WTC11 (cell line): ENCODE results near the gene MYMX. TPM values are rescaled to one million over a fixed set of nuclear protein-coding genes. Genes with fewer than 3 reads are reported as not detected.
A peak's percentile ranks its signal among the peaks of the same experiment; 100 is the strongest.

ENCODE experiments used
- ATAC-seq: fragments of 200-7000 bp; cut with Tn5 transposase; 2 replicates; pipeline ENCODE4 v1.10.0; 2021; ENCODE audit warnings: mild to moderate bottlenecking, moderate library complexity
- CTCF ChIA-PET: fragments of 300-600 bp; sonication (Branson Sonifier 250); formaldehyde crosslinking; loops from one replicate; lab custom pipeline; 2021; ENCODE audit warnings: antibody characterized with exemption; lab: Charles Lee
- POLR2A ChIA-PET: fragments of 350-600 bp; sonication (Branson Sonifier 250); formaldehyde crosslinking; loops from one replicate; lab custom pipeline; 2021; ENCODE audit warnings: antibody characterized with exemption; lab: Charles Lee
- DNase-seq: peaks from one replicate; pipeline ENCODE4 v3.0.0; 2021; ENCODE audit warnings: low spot score
- H3K27ac Mint-ChIP-seq: 2 replicates; pipeline ENCODE4 v1.8.0; 2021; ENCODE audit warnings: mixed read lengths
- H3K27me3 Mint-ChIP-seq: 2 replicates; pipeline ENCODE4 v1.8.0; 2021; ENCODE audit warnings: low read depth, mild to moderate bottlenecking, moderate library complexity, mixed read lengths
- H3K36me3 Mint-ChIP-seq: 2 replicates; pipeline ENCODE4 v1.8.0; 2021; ENCODE audit warnings: mixed read lengths
- H3K4me1 Mint-ChIP-seq: 2 replicates; pipeline ENCODE4 v1.8.0; 2022; ENCODE audit warnings: mixed read lengths
- H3K4me3 Mint-ChIP-seq: 2 replicates; pipeline ENCODE4 v1.8.0; 2021; ENCODE audit warnings: mild to moderate bottlenecking, moderate library complexity, mixed read lengths
- H3K9me3 Mint-ChIP-seq: 2 replicates; pipeline ENCODE4 v1.8.0; 2021; ENCODE audit warnings: mixed read lengths
- CREB1 ChIP-seq: sonication (generic); formaldehyde crosslinking; IDR thresholded peaks from 2 replicates; pipeline ENCODE4 v1.8.0; 2023; ENCODE audit warnings: mild to moderate bottlenecking, missing genetic modification reagents
- ETV6 ChIP-seq: sonication (generic); formaldehyde crosslinking; IDR thresholded peaks from 2 replicates; pipeline ENCODE4 v1.8.1; 2022; ENCODE audit warnings: mild to moderate bottlenecking, missing genetic modification reagents
- FOXJ3 ChIP-seq: sonication (generic); formaldehyde crosslinking; IDR thresholded peaks from 2 replicates; pipeline ENCODE4 v1.9.0; 2021; ENCODE audit warnings: missing genetic modification reagents, mild to moderate bottlenecking, borderline replicate concordance
- FOXK1 ChIP-seq: sonication (generic); formaldehyde crosslinking; IDR thresholded peaks from 2 replicates; pipeline ENCODE4 v1.8.0; 2022; ENCODE audit warnings: mild to moderate bottlenecking, moderate library complexity, missing genetic modification reagents
- FOXP1 ChIP-seq: sonication (generic); formaldehyde crosslinking; IDR thresholded peaks from 2 replicates; pipeline ENCODE4 v1.8.0; 2022; ENCODE audit warnings: missing genetic modification reagents, mild to moderate bottlenecking, moderate library complexity, borderline replicate concordance
- GTF2I ChIP-seq: fragments of 250-450 bp; sonication (Bioruptor Pico); conservative IDR thresholded peaks from 2 replicates; pipeline ENCODE4 v1.4.0; 2021; ENCODE audit warnings: mild to moderate bottlenecking
- IRF2 ChIP-seq: sonication (generic); formaldehyde crosslinking; IDR thresholded peaks from 2 replicates; pipeline ENCODE4 v1.8.0; 2022; ENCODE audit warnings: low read depth, missing genetic modification reagents, borderline replicate concordance
- TEAD4 ChIP-seq: sonication (generic); formaldehyde crosslinking; IDR thresholded peaks from 2 replicates; pipeline ENCODE4 v1.8.0; 2022; ENCODE audit warnings: mild to moderate bottlenecking, missing genetic modification reagents
- ZBTB21 ChIP-seq: sonication (generic); formaldehyde crosslinking; IDR thresholded peaks from 2 replicates; pipeline ENCODE4 v1.8.1; 2023; ENCODE audit warnings: mild to moderate bottlenecking, missing genetic modification reagents, borderline replicate concordance
- ZNF317 ChIP-seq: sonication (generic); formaldehyde crosslinking; IDR thresholded peaks from 2 replicates; pipeline ENCODE4 v1.8.1; 2023; ENCODE audit warnings: low read depth, mild to moderate bottlenecking, moderate library complexity, missing genetic modification reagents, borderline replicate concordance
- ZNF423 ChIP-seq: fragments of 250-450 bp; sonication (Bioruptor Pico); IDR thresholded peaks from 2 replicates; pipeline ENCODE4 v2.1.2; 2022; ENCODE audit warnings: mild to moderate bottlenecking, moderate library complexity
- total RNA-seq: library from RNA; stranded (reverse); gene quantifications from 3 replicates; pipeline ENCODE4 v1.2.3, GENCODE V29; 2021
- TF ChIP-seq, protein P1 (sequence below): sonication (generic); formaldehyde crosslinking; IDR thresholded peaks from 2 replicates; pipeline ENCODE4 v1.8.1; 2022; ENCODE audit warnings: low read depth, mild to moderate bottlenecking, moderate library complexity, missing genetic modification reagents, borderline replicate concordance
- TF ChIP-seq, protein P2 (sequence below): fragments of 250-450 bp; sonication (Bioruptor Pico); IDR thresholded peaks from 2 replicates; pipeline ENCODE4 v1.8.0; 2021; ENCODE audit warnings: mild to moderate bottlenecking
- TF ChIP-seq, protein P3 (sequence below): sonication (generic); formaldehyde crosslinking; IDR thresholded peaks from 2 replicates; pipeline ENCODE4 v1.8.0; 2022; ENCODE audit warnings: mild to moderate bottlenecking, missing genetic modification reagents
- TF ChIP-seq, protein P4 (sequence below): sonication (generic); formaldehyde crosslinking; IDR thresholded peaks from 2 replicates; pipeline ENCODE4 v1.8.1; 2022; ENCODE audit warnings: mild to moderate bottlenecking, moderate library complexity, missing genetic modification reagents
- TF ChIP-seq, protein P5 (sequence below): fragments of 250-450 bp; sonication (Bioruptor Pico); conservative IDR thresholded peaks from 2 replicates; pipeline ENCODE4 v1.9.0; 2021; ENCODE audit warnings: mild to moderate bottlenecking
- TF ChIP-seq, protein P6 (sequence below): sonication (generic); formaldehyde crosslinking; IDR thresholded peaks from 2 replicates; pipeline ENCODE4 v1.8.1; 2023; ENCODE audit warnings: mild to moderate bottlenecking, missing genetic modification reagents, moderate library complexity
- TF ChIP-seq, protein P7 (sequence below): sonication (generic); formaldehyde crosslinking; IDR thresholded peaks from 2 replicates; pipeline ENCODE4 v1.8.0; 2023; ENCODE audit warnings: missing genetic modification reagents
- TF ChIP-seq, protein P8 (sequence below): sonication (generic); formaldehyde crosslinking; IDR thresholded peaks from 2 replicates; pipeline ENCODE4 v1.8.1; 2023; ENCODE audit warnings: mild to moderate bottlenecking, missing genetic modification reagents
- TF ChIP-seq, protein P9 (sequence below): sonication (generic); formaldehyde crosslinking; IDR thresholded peaks from 2 replicates; pipeline ENCODE4 v1.8.1; 2023; ENCODE audit warnings: mild to moderate bottlenecking, missing genetic modification reagents
- TF ChIP-seq, protein P10 (sequence below): sonication (generic); formaldehyde crosslinking; IDR thresholded peaks from 2 replicates; pipeline ENCODE4 v1.8.1; 2022; ENCODE audit warnings: low read depth, missing genetic modification reagents, borderline replicate concordance

The MYMX gene
- total RNA-seq, 1 experiment from 2014 or later: 3.9 TPM

DNA sequence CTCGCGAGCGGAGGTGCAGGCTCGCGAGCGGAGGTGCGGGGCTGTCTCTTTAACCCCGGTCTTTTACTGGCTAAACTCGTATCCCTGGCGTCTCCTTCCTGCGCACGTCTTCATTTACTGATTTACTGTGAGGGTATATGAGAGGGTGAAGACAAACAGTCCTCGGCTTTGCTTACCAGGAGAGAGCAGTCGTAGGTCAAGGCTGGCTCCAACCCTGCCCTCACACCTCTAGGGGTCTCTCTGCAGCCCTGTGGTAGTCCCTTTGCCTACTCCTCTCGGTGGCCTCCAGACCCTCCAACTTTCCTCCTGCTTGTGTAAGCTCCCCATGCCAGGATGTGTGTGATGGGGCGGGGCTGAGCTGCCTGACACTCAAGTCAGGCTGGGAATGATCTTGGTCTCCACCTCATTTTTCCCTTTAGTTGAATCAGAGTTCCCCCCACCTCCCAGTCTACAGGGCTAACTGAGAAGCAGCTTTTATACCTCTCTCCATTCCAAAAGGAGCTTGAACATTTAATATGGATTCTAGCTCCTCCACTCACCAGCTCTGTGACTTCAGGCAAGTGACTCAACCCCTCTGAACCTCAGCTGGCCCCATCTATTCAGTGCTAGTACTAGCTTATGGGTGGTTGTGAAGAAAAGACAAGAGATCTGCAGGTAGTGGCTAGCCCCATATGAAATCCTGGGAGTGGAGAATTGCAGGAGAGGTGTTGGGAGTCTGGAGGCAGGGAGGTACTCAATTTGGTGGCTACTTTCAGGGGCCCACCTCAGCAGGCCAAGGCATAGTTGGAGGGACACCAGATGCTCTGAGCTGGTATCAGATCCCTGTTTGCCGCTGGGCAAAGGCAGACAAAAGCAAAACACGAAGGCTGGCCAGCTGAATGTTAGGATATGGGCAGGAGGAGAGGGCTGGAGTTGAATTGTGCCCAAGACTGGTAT lies 7.6 kb downstream of the MYMX start (continued):
- TF ChIP-seq, protein P1, sequence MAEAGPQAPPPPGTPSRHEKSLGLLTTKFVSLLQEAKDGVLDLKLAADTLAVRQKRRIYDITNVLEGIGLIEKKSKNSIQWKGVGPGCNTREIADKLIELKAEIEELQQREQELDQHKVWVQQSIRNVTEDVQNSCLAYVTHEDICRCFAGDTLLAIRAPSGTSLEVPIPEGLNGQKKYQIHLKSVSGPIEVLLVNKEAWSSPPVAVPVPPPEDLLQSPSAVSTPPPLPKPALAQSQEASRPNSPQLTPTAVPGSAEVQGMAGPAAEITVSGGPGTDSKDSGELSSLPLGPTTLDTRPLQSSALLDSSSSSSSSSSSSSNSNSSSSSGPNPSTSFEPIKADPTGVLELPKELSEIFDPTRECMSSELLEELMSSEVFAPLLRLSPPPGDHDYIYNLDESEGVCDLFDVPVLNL (CRISPR knock-in tag): no peak
- TF ChIP-seq, protein P2, sequence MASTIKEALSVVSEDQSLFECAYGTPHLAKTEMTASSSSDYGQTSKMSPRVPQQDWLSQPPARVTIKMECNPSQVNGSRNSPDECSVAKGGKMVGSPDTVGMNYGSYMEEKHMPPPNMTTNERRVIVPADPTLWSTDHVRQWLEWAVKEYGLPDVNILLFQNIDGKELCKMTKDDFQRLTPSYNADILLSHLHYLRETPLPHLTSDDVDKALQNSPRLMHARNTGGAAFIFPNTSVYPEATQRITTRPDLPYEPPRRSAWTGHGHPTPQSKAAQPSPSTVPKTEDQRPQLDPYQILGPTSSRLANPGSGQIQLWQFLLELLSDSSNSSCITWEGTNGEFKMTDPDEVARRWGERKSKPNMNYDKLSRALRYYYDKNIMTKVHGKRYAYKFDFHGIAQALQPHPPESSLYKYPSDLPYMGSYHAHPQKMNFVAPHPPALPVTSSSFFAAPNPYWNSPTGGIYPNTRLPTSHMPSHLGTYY (CRISPR knock-in tag): no peak
- TF ChIP-seq IRF2 (CRISPR knock-in tag) (no peak), ETV6 (CRISPR knock-in tag) (no peak), FOXK1 (CRISPR knock-in tag) (no peak), ZNF423 (CRISPR knock-in tag) (no peak), GTF2I (CRISPR knock-in tag) (no peak), TEAD4 (CRISPR knock-in tag) (no peak)
- TF ChIP-seq, protein P3, sequence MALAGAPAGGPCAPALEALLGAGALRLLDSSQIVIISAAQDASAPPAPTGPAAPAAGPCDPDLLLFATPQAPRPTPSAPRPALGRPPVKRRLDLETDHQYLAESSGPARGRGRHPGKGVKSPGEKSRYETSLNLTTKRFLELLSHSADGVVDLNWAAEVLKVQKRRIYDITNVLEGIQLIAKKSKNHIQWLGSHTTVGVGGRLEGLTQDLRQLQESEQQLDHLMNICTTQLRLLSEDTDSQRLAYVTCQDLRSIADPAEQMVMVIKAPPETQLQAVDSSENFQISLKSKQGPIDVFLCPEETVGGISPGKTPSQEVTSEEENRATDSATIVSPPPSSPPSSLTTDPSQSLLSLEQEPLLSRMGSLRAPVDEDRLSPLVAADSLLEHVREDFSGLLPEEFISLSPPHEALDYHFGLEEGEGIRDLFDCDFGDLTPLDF (CRISPR knock-in tag): no peak
- TF ChIP-seq, protein P4, sequence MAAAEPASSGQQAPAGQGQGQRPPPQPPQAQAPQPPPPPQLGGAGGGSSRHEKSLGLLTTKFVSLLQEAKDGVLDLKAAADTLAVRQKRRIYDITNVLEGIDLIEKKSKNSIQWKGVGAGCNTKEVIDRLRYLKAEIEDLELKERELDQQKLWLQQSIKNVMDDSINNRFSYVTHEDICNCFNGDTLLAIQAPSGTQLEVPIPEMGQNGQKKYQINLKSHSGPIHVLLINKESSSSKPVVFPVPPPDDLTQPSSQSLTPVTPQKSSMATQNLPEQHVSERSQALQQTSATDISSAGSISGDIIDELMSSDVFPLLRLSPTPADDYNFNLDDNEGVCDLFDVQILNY: no peak
- TF ChIP-seq, protein P5, sequence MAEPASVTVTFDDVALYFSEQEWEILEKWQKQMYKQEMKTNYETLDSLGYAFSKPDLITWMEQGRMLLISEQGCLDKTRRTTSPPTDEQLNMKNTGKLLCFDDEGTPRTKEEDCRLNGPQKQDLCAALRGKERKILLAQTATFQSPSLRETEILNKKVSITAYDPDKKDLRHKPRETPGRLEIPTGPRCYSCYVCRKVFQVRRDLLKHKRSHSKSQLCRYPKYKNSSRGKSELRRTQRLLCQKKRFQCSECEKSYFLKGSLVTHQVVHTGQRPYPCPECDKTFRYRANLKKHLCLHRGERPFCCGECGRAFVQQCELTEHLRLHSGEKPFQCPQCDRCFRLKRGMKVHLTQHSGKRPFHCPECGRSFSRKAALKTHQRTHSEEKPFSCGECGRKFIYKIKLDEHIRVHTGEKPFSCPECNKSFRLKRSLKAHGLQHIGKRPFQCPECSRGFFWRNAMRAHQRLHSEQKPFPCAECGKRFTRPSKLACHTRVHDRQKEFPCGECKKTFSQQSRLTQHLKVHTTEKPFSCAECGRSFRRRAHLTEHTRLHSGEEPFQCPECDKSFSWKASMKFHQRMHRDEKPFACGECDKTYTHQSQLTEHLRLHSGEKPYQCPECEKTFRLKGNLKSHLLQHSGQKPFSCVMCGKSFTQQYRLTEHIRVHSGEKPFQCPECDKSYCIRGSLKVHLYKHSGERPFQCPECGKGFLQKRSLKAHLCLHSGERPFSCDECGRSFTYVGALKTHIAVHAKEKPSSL (CRISPR knock-in tag): no peak
- TF ChIP-seq, protein P6, sequence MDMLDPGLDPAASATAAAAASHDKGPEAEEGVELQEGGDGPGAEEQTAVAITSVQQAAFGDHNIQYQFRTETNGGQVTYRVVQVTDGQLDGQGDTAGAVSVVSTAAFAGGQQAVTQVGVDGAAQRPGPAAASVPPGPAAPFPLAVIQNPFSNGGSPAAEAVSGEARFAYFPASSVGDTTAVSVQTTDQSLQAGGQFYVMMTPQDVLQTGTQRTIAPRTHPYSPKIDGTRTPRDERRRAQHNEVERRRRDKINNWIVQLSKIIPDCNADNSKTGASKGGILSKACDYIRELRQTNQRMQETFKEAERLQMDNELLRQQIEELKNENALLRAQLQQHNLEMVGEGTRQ: no peak

DNA sequence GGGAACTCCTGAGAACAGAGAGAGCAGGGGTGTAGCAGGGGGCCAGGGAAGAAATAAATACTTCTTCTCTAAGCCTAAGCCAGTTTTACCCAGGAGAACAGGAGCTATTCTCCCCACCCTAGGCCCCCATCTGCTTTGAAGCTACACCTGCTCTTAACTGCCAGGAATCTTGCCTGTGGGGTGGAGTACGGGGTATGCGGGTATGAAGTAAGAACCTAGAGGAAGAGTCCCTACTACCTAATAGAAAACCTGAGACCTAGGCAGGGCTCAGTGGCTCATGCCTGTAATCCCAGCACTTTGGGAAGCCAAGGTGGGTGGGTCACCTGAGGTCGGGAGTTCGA lies 8.2 kb downstream of the MYMX start:
- POLR2A ChIA-PET: interaction anchor here (1.0 to 5.7 kb wide), 6 partner anchors 9 to 52 kb away, joined by 3 to 63 read pairs (median 6); partner anchors contain the start of gene HSP90AB1
- DNase-seq (no peak), ATAC-seq (no peak)
- peaks cover 52% of the 10 kb centered on the region for H3K4me1 Mint-ChIP-seq
- no peaks in the 10 kb centered on the region for H3K9me3 Mint-ChIP-seq
- no peaks in the 10 kb centered on the region for H3K27me3 Mint-ChIP-seq
- peak overlapping the region; percentile 89 for H3K4me3 Mint-ChIP-seq
- H3K27ac Mint-ChIP-seq: peak overlapping the region; percentile 90; the same call in 1 of the 2 replicates
- peaks cover 19% of the 10 kb centered on the region for H3K36me3 Mint-ChIP-seq
- CTCF ChIA-PET: interaction anchor here (0.6 to 10.7 kb wide), 15 partner anchors 11 to 1158 kb away, joined by 3 to 174 read pairs (median 7); partner anchors contain the start of genes AARS2, HSP90AB1 and SLC35B2
- TF ChIP-seq, protein P7, sequence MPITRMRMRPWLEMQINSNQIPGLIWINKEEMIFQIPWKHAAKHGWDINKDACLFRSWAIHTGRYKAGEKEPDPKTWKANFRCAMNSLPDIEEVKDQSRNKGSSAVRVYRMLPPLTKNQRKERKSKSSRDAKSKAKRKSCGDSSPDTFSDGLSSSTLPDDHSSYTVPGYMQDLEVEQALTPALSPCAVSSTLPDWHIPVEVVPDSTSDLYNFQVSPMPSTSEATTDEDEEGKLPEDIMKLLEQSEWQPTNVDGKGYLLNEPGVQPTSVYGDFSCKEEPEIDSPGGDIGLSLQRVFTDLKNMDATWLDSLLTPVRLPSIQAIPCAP (CRISPR knock-in tag): no peak
- TF ChIP-seq ZBTB21 (CRISPR knock-in tag) (no peak), FOXP1 (CRISPR knock-in tag) (no peak), CREB1 (CRISPR knock-in tag) (no peak), FOXJ3 (CRISPR knock-in tag) (no peak), ZNF317 (CRISPR knock-in tag) (no peak)
- TF ChIP-seq, protein P8, sequence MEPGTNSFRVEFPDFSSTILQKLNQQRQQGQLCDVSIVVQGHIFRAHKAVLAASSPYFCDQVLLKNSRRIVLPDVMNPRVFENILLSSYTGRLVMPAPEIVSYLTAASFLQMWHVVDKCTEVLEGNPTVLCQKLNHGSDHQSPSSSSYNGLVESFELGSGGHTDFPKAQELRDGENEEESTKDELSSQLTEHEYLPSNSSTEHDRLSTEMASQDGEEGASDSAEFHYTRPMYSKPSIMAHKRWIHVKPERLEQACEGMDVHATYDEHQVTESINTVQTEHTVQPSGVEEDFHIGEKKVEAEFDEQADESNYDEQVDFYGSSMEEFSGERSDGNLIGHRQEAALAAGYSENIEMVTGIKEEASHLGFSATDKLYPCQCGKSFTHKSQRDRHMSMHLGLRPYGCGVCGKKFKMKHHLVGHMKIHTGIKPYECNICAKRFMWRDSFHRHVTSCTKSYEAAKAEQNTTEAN (CRISPR knock-in tag): no peak
- TF ChIP-seq, protein P9, sequence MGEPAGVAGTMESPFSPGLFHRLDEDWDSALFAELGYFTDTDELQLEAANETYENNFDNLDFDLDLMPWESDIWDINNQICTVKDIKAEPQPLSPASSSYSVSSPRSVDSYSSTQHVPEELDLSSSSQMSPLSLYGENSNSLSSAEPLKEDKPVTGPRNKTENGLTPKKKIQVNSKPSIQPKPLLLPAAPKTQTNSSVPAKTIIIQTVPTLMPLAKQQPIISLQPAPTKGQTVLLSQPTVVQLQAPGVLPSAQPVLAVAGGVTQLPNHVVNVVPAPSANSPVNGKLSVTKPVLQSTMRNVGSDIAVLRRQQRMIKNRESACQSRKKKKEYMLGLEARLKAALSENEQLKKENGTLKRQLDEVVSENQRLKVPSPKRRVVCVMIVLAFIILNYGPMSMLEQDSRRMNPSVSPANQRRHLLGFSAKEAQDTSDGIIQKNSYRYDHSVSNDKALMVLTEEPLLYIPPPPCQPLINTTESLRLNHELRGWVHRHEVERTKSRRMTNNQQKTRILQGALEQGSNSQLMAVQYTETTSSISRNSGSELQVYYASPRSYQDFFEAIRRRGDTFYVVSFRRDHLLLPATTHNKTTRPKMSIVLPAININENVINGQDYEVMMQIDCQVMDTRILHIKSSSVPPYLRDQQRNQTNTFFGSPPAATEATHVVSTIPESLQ (CRISPR knock-in tag): no peak
- TF ChIP-seq, protein P10, sequence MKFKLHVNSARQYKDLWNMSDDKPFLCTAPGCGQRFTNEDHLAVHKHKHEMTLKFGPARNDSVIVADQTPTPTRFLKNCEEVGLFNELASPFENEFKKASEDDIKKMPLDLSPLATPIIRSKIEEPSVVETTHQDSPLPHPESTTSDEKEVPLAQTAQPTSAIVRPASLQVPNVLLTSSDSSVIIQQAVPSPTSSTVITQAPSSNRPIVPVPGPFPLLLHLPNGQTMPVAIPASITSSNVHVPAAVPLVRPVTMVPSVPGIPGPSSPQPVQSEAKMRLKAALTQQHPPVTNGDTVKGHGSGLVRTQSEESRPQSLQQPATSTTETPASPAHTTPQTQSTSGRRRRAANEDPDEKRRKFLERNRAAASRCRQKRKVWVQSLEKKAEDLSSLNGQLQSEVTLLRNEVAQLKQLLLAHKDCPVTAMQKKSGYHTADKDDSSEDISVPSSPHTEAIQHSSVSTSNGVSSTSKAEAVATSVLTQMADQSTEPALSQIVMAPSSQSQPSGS (CRISPR knock-in tag): no peak
